Upper lobe of left lung (tissue), 6 donors: ENCODE results near the gene WASF3. TPM values are rescaled to one million over a fixed set of nuclear protein-coding genes. Genes with fewer than 3 reads are reported as not detected.

Experiments
- ATAC-seq, 2 donors: fragments of 200-7000 bp; cut with Tn5 transposase; one replicate each; pipeline ENCODE4 v1.9.1; 2022; ENCODE audit warnings: mild to moderate bottlenecking in 2 of 2, moderate library complexity in 2 of 2; ENCODE audit not compliant: low FRiP score in 2 of 2
- DNase-seq, 2 donors: peaks; one replicate each; pipeline ENCODE4 v3.0.0-alpha.2; 2019 to 2020
- H3K27ac ChIP-seq, 4 donors: fragments of 200-600 bp; sonication (generic); one replicate each; pipeline ENCODE4 v1.5.1; 2016 to 2019
- H3K27me3 ChIP-seq, 4 donors: fragments of 200-600 bp; sonication (generic); one replicate each; pipeline ENCODE4 v1.5.1; 2017 to 2019
- H3K36me3 ChIP-seq, 4 donors: fragments of 200-600 bp; sonication (generic); one replicate each; pipeline ENCODE4 v1.5.1; 2016 to 2019
- H3K4me1 ChIP-seq, 4 donors: fragments of 200-600 bp; sonication (generic); one replicate each; pipeline ENCODE4 v1.5.1; 2018 to 2019
- H3K4me3 ChIP-seq, 4 donors: fragments of 200-600 bp; sonication (generic); one replicate each; pipeline ENCODE4 v1.5.1; 2017 to 2019; ENCODE audit warnings: mild to moderate bottlenecking in 2 of 4, moderate library complexity in 1 of 4
- H3K9me3 ChIP-seq, 4 donors: fragments of 200-600 bp; sonication (generic); one replicate each; pipeline ENCODE4 v1.5.1; 2018 to 2019
- EP300 ChIP-seq, 4 donors: sonication (generic); formaldehyde crosslinking; IDR thresholded peaks; one replicate each; pipeline ENCODE4 v1.5.1; 2017; ENCODE audit warnings: antibody characterized with exemption in 4 of 4, control low read depth in 2 of 4
- POLR2A ChIP-seq, 4 donors: fragments of 450-650 bp; IDR thresholded peaks; one replicate each; pipeline ENCODE4 v1.5.1; 2016 to 2017; ENCODE audit warnings: antibody characterized with exemption in 4 of 4, mild to moderate bottlenecking in 2 of 4
- POLR2AphosphoS5 ChIP-seq, 2 donors: sonication (generic); formaldehyde crosslinking; IDR thresholded peaks; one replicate each; pipeline ENCODE4 v1.5.1; 2017; ENCODE audit warnings: antibody characterized with exemption in 2 of 2
- WGBS, 2 donors: methylation state at CpG; one replicate each; pipeline ENCODE4 v1.1.5; 2017 to 2018; 5-methylcytosine and 5-hydroxymethylcytosine counted together
- total RNA-seq, 6 donors: library from RNA; depleted of rRNA in 4 of 6; stranded (reverse); fragments of >200 nt in 4 of 6; gene quantifications; one replicate each; pipeline versions ENCODE4 v1.1.0 to v1.2.1, GENCODE V29; 2016 to 2021
- TF ChIP-seq, protein P1 (sequence below), 6 experiments: fragments of 450-650 bp in 4 of 6; fragments of 200-600 bp in 2 of 6; sonication (generic) in 2 of 6; IDR thresholded peaks; one replicate each; pipeline ENCODE4 v1.5.1; 2016 to 2019; ENCODE audit warnings: antibody characterized with exemption in 6 of 6
- donor health status: DM: no; HTN: no; CAD: no; lungs with moderate emphysema.
- donor health status: DM: no; HTN: yes; CAD: no; lungs with severe emphysema.

Gene WASF3
- total RNA-seq, 6 donors from 2014 or later, result 12.6 to 23.0 (median 20.2) TPM

DNA sequence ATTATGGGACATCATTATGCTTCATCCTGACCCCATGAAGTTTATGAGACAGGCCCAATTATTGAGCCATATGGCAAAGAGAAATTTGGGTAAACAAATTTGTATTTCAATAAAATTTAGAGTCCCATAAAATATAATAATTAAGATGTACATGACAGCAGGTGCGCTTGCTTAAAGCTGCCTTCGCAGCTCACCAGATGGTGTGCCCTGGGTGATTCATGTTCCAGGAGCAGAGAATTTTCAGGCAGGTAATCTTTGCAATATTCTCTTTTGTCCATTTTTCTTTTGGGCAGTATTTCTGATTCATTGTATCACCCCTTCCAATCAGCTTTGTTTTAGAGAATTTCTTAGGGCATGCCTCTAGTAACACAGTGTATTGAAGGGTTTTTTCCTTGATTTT, 39.5 kb upstream of the WASF3 start:
- TF ChIP-seq, protein P1, sequence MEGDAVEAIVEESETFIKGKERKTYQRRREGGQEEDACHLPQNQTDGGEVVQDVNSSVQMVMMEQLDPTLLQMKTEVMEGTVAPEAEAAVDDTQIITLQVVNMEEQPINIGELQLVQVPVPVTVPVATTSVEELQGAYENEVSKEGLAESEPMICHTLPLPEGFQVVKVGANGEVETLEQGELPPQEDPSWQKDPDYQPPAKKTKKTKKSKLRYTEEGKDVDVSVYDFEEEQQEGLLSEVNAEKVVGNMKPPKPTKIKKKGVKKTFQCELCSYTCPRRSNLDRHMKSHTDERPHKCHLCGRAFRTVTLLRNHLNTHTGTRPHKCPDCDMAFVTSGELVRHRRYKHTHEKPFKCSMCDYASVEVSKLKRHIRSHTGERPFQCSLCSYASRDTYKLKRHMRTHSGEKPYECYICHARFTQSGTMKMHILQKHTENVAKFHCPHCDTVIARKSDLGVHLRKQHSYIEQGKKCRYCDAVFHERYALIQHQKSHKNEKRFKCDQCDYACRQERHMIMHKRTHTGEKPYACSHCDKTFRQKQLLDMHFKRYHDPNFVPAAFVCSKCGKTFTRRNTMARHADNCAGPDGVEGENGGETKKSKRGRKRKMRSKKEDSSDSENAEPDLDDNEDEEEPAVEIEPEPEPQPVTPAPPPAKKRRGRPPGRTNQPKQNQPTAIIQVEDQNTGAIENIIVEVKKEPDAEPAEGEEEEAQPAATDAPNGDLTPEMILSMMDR (IDR thresholded peaks at IDR 0.05), result no peak
- TF ChIP-seq EP300 (IDR thresholded peaks at IDR 0.05) (no peak), POLR2A (IDR thresholded peaks at IDR 0.05) (no peak), POLR2AphosphoS5 (IDR thresholded peaks at IDR 0.05) (no peak)
- Histone ChIP-seq H3K27me3 (no peaks in the 10 kb centered on the region), H3K36me3 (no peaks in the 10 kb centered on the region), H3K4me1 (no peaks in the 10 kb centered on the region), H3K27ac (no peak overlapping the region), H3K4me3 (no peak overlapping the region), H3K9me3 (no peaks in the 10 kb centered on the region)
- DNase-seq (no peak), ATAC-seq (no peak)
- WGBS, 2 donors, result 85 to 88% methylated on average over 2 of the region's 2 CpGs

GRCh38 chr13:26518451-26518959, 39.0 kb upstream of the WASF3 start:
- no peaks in the 10 kb centered on the region for H3K27me3 ChIP-seq
- WGBS, 2 donors, result 11 to 14% methylated on average over 5 of the region's 5 CpGs
- no peak overlapping the region for H3K4me3 ChIP-seq
- no peaks in the 10 kb centered on the region for H3K36me3 ChIP-seq
- H3K27ac ChIP-seq, result no peak overlapping the region
- ATAC-seq (no peak), DNase-seq (no peak)
- no peaks in the 10 kb centered on the region for H3K9me3 ChIP-seq
- no peak for TF ChIP-seq POLR2A (IDR thresholded peaks at IDR 0.05)
- TF ChIP-seq, protein P1 (IDR thresholded peaks at IDR 0.05), result no peak
- no peak for TF ChIP-seq POLR2AphosphoS5 (IDR thresholded peaks at IDR 0.05)
- TF ChIP-seq EP300 (IDR thresholded peaks at IDR 0.05), result no peak
- H3K4me1 ChIP-seq, result no peaks in the 10 kb centered on the region

GRCh38 chr13:26522571-26522970, 34.9 kb upstream of the WASF3 start:
- H3K4me3 ChIP-seq, result no peak overlapping the region
- TF ChIP-seq, protein P1 (IDR thresholded peaks at IDR 0.05), result no peak
- TF ChIP-seq EP300 (IDR thresholded peaks at IDR 0.05), result no peak
- TF ChIP-seq POLR2AphosphoS5 (IDR thresholded peaks at IDR 0.05), result no peak
- TF ChIP-seq POLR2A (IDR thresholded peaks at IDR 0.05), result no peak
- ATAC-seq, result no peak

DNA sequence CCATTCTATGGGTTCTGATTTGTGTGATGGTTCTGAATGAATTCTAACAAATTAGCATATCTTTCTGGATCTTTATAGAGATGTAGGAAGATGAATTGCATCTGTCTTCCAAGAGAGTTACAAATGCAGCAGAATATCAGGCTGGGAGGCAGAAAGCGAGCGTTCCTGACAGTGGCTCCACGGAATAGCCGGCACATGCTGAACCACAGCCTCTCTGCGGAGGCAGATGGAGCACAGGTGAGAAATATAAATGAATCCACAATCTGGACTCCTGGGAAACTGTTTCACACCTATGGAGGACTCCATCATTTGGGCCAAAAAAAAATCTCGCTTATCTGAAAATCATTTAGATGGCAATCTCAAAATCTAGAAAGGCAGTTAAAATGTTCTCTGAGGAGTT, 34.5 kb upstream of the WASF3 start:
- DNase-seq (no peak), ATAC-seq (no peak)
- WGBS, 2 donors, result 90 to 94% methylated on average over 6 of the region's 6 CpGs
- no peaks in the 10 kb centered on the region for H3K36me3 ChIP-seq
- H3K4me1 ChIP-seq, result no peaks in the 10 kb centered on the region
- TF ChIP-seq POLR2AphosphoS5 (IDR thresholded peaks at IDR 0.05) (no peak), EP300 (IDR thresholded peaks at IDR 0.05) (no peak), POLR2A (IDR thresholded peaks at IDR 0.05) (no peak)
- TF ChIP-seq, protein P1 (IDR thresholded peaks at IDR 0.05), result no peak
- no peaks in the 10 kb centered on the region for H3K27me3 ChIP-seq
- H3K27ac ChIP-seq, result no peak overlapping the region
- H3K4me3 ChIP-seq, result no peak overlapping the region
- H3K9me3 ChIP-seq, result no peaks in the 10 kb centered on the region

More at GRCh38 chr13:26522571-26522970, 34.9 kb upstream of the WASF3 start:
- Histone ChIP-seq H3K9me3 (no peaks in the 10 kb centered on the region), H3K4me1 (no peaks in the 10 kb centered on the region), H3K27ac (no peak overlapping the region), H3K27me3 (no peaks in the 10 kb centered on the region), H3K36me3 (no peaks in the 10 kb centered on the region)
- 90 to 95% methylated on average over 5 of the region's 5 CpGs for WGBS, 2 donors
- no peak for DNase-seq

DNA sequence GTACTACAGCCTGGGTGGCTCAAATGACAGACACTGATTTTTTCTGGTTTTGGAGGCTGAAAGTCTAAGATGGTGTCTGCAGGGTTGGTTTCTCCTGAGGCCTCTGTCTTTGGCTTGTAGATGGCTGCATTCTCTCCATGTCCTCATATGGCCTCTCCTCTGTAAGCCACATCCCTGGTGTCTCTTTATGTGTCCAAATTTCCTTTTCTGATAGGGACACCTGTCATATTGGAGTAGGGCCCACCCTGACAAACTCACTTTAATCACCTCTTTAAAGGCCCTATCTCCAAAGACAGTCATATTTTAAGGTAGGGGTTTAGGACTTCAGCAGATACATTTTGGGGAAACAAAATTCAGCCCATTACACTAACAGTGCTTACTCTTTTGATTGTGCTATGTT, 32.0 kb upstream of the WASF3 start:
- no peak for ATAC-seq

More for the DNA sequence above, 32.0 kb upstream of the WASF3 start:
- H3K27ac ChIP-seq, result no peak overlapping the region
- H3K36me3 ChIP-seq, result no peaks in the 10 kb centered on the region
- no peak for TF ChIP-seq POLR2AphosphoS5 (IDR thresholded peaks at IDR 0.05)
- no peak for TF ChIP-seq EP300 (IDR thresholded peaks at IDR 0.05)
- TF ChIP-seq, protein P1 (IDR thresholded peaks at IDR 0.05), result no peak
- no peak for TF ChIP-seq POLR2A (IDR thresholded peaks at IDR 0.05)
- no peaks in the 10 kb centered on the region for H3K27me3 ChIP-seq
- H3K4me1 ChIP-seq, result no peaks in the 10 kb centered on the region
- H3K9me3 ChIP-seq, result no peaks in the 10 kb centered on the region
- no peak for DNase-seq
- H3K4me3 ChIP-seq, result no peak overlapping the region
